CD4-positive, alpha-beta T cell (primary cell): ENCODE measurements around the gene SFMBT1. TPM values are rescaled to one million over a fixed set of nuclear protein-coding genes. Genes with fewer than 3 reads are reported as not detected.

Experiments used
- ATAC-seq: fragments of 200-7000 bp; cut with Tn5 transposase; one replicate; pipeline ENCODE4 v1.10.0; 2022; ENCODE audit warnings: mild to moderate bottlenecking; ENCODE audit not compliant: poor library complexity
- CTCF ChIA-PET: fragments of 350-600 bp; sonication (Branson Sonifier 250); formaldehyde crosslinking; loops from one replicate; lab custom pipeline; 2021; ENCODE audit warnings: antibody characterized with exemption, inconsistent platforms; lab: Charles Lee
- POLR2A ChIA-PET: fragments of 350-600 bp; sonication (Branson Sonifier 250); formaldehyde crosslinking; loops from one replicate; lab custom pipeline; 2021; ENCODE audit warnings: antibody characterized with exemption, inconsistent platforms; lab: Charles Lee
- DNase-seq, 14 experiments: peaks; one replicate each; pipeline ENCODE4 v3.0.0-alpha.2; 2013 to 2020; ENCODE audit warnings: mixed read lengths in 2 of 14
- H3K27ac ChIP-seq, 2 donors: one replicate each; pipeline versions ENCODE4 v1.5.1 to v1.7.0; 2013; ENCODE audit warnings: low read length in 2 of 2, low read depth in 1 of 2, mild to moderate bottlenecking in 1 of 2
- H3K27me3 ChIP-seq, 2 experiments: 1 replicate in 1 of 2; 2 replicates in 1 of 2; pipeline versions ENCODE4 v1.6.1 to v1.7.0; 2013; ENCODE audit warnings: low read length in 2 of 2, control low read depth in 1 of 2, mild to moderate bottlenecking in 1 of 2, moderate library complexity in 1 of 2; ENCODE audit not compliant: insufficient read depth in 2 of 2, control insufficient read depth in 1 of 2
- H3K36me3 ChIP-seq: one replicate; pipeline ENCODE4 v1.6.1; 2013; ENCODE audit warnings: low read length, control low read depth; ENCODE audit not compliant: insufficient read depth
- H3K4me1 ChIP-seq: one replicate; pipeline ENCODE4 v1.6.1; 2013; ENCODE audit warnings: low read length, control low read depth; ENCODE audit not compliant: insufficient read depth
- H3K4me3 ChIP-seq: one replicate; pipeline ENCODE4 v1.5.1; 2013; ENCODE audit warnings: mild to moderate bottlenecking, low read length, moderate library complexity
- H3K9me3 ChIP-seq, 2 experiments: 1 replicate in 1 of 2; 2 replicates in 1 of 2; pipeline versions ENCODE4 v1.6.1 to v1.7.0; 2013; ENCODE audit warnings: low read length in 2 of 2, mild to moderate bottlenecking in 2 of 2, control low read depth in 1 of 2, moderate library complexity in 1 of 2; ENCODE audit not compliant: control insufficient read depth in 1 of 2, insufficient read depth in 1 of 2
- H3K27ac Mint-ChIP-seq: one replicate; pipeline ENCODE4 v1.8.0; 2020; ENCODE audit warnings: mixed read lengths
- H3K27me3 Mint-ChIP-seq: one replicate; pipeline ENCODE4 v1.8.0; 2021; ENCODE audit warnings: mixed read lengths
- H3K36me3 Mint-ChIP-seq: one replicate; pipeline ENCODE4 v1.8.0; 2021; ENCODE audit warnings: low read depth, mixed read lengths
- H3K4me1 Mint-ChIP-seq: one replicate; pipeline ENCODE4 v1.8.0; 2021; ENCODE audit warnings: low read depth, mixed read lengths
- H3K4me3 Mint-ChIP-seq: one replicate; pipeline ENCODE4 v1.8.0; 2020; ENCODE audit warnings: mild to moderate bottlenecking, mixed read lengths
- H3K9me3 Mint-ChIP-seq: one replicate; pipeline ENCODE4 v1.8.0; 2020; ENCODE audit warnings: mixed read lengths
- CTCF ChIP-seq: fragments of 200-600 bp; IDR thresholded peaks from one replicate; pipeline ENCODE4 v1.8.0; 2022; ENCODE audit warnings: antibody characterized with exemption, mild to moderate bottlenecking
- intact Hi-C, 2 experiments: fragments of 100-400 bp; cut with DNase I in 1 of 2; cut with micrococcal nuclease in 1 of 2; formaldehyde crosslinking; loops; one replicate each; pipeline versions ENCODE4 v1.15.1 to v1.9.0; 2023 to 2025; cut with DNase I, micrococcal nuclease
- total RNA-seq, 174 experiments: library from RNA in 2 of 174; stranded (reverse) in 2 of 174; gene quantifications; one replicate each; pipeline ENCODE4 v1.2.3 and lab custom pipeline; 2021 to 2026

SFMBT1 gene
- total RNA-seq, 2 experiments from 2014 or later: 54.3 to 55.9 TPM

- ATAC-seq (no peak), DNase-seq (no peak)
- peaks cover 18% of the 10 kb centered on the region for H3K4me1 ChIP-seq
- H3K9me3 ChIP-seq: no peaks in the 10 kb centered on the region
- no peaks in the 10 kb centered on the region for H3K27me3 Mint-ChIP-seq
- H3K27me3 ChIP-seq: no peaks in the 10 kb centered on the region
- ChIA-PET POLR2A (interaction anchor here (1.3 kb wide), 1 partner anchor 12 kb away, joined by 3 read pairs; no protein-coding TSS in a partner anchor), CTCF (no interaction called here)
- no peak overlapping the region for H3K27ac ChIP-seq
- TF ChIP-seq CTCF: no peak
- no peak overlapping the region for H3K27ac Mint-ChIP-seq
- H3K36me3 Mint-ChIP-seq: peaks cover 35% of the 10 kb centered on the region
- H3K4me3 Mint-ChIP-seq: no peak overlapping the region
- peaks cover 25% of the 10 kb centered on the region for H3K4me1 Mint-ChIP-seq
- H3K4me3 ChIP-seq: no peak overlapping the region
- H3K36me3 ChIP-seq: peaks cover 4% of the 10 kb centered on the region
- intact Hi-C loops: no loop called here
- H3K9me3 Mint-ChIP-seq: no peaks in the 10 kb centered on the region
Measured at GRCh38 chr3:52879581-52879980, 166.3 kb downstream of the SFMBT1 start.

GRCh38 chr3:52879090-52879489 is 166.8 kb downstream of the SFMBT1 start:
- no peak overlapping the region for H3K27ac ChIP-seq
- no peak overlapping the region for H3K4me3 ChIP-seq
- H3K36me3 ChIP-seq: peaks cover 4% of the 10 kb centered on the region
- intact Hi-C loops: no loop called here
- no peak overlapping the region for H3K27ac Mint-ChIP-seq
- DNase-seq (no peak), ATAC-seq (no peak)
- no peaks in the 10 kb centered on the region for H3K27me3 Mint-ChIP-seq
- peaks cover 20% of the 10 kb centered on the region for H3K4me1 ChIP-seq
- ChIA-PET CTCF (no interaction called here), POLR2A (interaction anchor here (1.3 kb wide), 1 partner anchor 13 kb away, joined by 3 read pairs; no protein-coding TSS in a partner anchor)
- H3K36me3 Mint-ChIP-seq: peaks cover 35% of the 10 kb centered on the region
- TF ChIP-seq CTCF: no peak
- no peaks in the 10 kb centered on the region for H3K27me3 ChIP-seq
- no peak overlapping the region for H3K4me3 Mint-ChIP-seq
- no peaks in the 10 kb centered on the region for H3K9me3 ChIP-seq
- H3K4me1 Mint-ChIP-seq: peaks cover 30% of the 10 kb centered on the region
- no peaks in the 10 kb centered on the region for H3K9me3 Mint-ChIP-seq

DNA sequence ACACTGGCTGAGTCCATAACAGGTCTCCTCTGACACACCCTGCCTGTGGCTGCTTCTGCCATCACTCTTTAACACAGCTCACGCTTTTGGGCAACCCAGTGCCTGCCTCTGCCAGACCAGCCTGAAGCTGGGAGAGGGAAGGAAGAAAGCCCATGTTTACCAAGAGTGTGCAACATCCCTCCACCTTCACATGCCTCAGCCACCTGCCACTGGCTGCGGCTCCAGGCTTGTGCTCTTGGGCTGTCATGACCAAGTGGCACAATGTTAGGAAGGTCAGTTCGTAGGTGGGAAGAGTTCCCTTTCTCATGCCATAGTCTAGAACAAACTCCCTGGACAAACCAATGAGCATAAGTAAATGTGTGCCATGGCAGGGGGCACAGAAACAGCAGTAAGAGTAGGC is 168.8 kb downstream of the SFMBT1 start:
- intact Hi-C loops: no loop called here
- no peak overlapping the region for H3K27ac Mint-ChIP-seq
- H3K27me3 Mint-ChIP-seq: no peaks in the 10 kb centered on the region
- CTCF ChIA-PET: no interaction called here
- no peak overlapping the region for H3K4me3 ChIP-seq
- H3K4me1 ChIP-seq: peaks cover 20% of the 10 kb centered on the region
- H3K9me3 ChIP-seq: no peaks in the 10 kb centered on the region
- peaks cover 24% of the 10 kb centered on the region for H3K36me3 Mint-ChIP-seq
- TF ChIP-seq CTCF: no peak
- peaks cover 4% of the 10 kb centered on the region for H3K36me3 ChIP-seq
- no peaks in the 10 kb centered on the region for H3K9me3 Mint-ChIP-seq
- ATAC-seq (no peak), DNase-seq (no peak)
- peaks cover 37% of the 10 kb centered on the region for H3K4me1 Mint-ChIP-seq
- no peak overlapping the region for H3K4me3 Mint-ChIP-seq
- POLR2A ChIA-PET: no interaction called here
- no peak overlapping the region for H3K27ac ChIP-seq
- no peaks in the 10 kb centered on the region for H3K27me3 ChIP-seq
